Measurements from ENCODE around the gene SUCLG1. TPM values are rescaled to one million over a fixed set of nuclear protein-coding genes. Genes with fewer than 3 reads are reported as not detected.
"Not testable (repeated sequence)": the region's sequence is repeated elsewhere in the genome, so short reads cannot be mapped to it uniquely, and the experiment has no call there.

SUCLG1 gene
- total and polyA plus RNA-seq, 3 experiments from 2014 or later: 66.8 to 86.0 (median 72.7) TPM

DNA sequence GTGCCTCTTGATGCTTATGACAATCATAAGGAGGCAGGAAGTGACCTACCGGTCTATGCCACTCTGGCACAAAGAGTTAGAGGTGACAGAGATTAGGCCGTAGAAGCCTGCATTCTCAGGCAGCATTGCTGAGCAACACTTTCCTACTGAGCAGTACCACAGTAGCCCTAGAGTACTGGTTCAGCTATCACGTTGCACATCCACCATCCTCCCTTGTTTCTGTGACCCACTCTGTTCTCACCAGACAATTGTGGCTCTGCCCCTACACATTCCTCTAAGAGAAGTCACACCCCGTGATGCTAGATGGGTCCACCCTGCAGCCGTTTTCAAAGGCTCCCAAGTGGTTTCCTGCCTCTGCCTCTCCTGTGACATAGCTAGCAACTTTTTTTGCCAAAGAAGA, 22.6 kb upstream of the SUCLG1 start:
- Histone ChIP-seq H3K4me1 (ENCODE audit: insufficient read depth, low read length) (peaks cover 14% of the 10 kb centered on the region), H3K36me3 (ENCODE audit: insufficient read depth, low read length) (no peaks in the 10 kb centered on the region), H3K27ac (ENCODE audit: low read depth, low read length) (no peak overlapping the region), H3K9me3 (ENCODE audit: low read length) (no peaks in the 10 kb centered on the region), H3K4me3 (ENCODE audit: low read length) (no peak overlapping the region), H3K27me3 (ENCODE audit: insufficient read depth, low read length, poor library complexity, severe bottlenecking) (no peaks in the 10 kb centered on the region)
- Mint-ChIP-seq H3K4me3 (peak overlapping the region in 4 of 7 donors; percentile 6 to 72 (median 24)), H3K36me3 (peaks cover 2 to 11% (median 4%) of the 10 kb centered on the region in 3 donors), H3K27me3 (peaks cover 3 to 5% of the 10 kb centered on the region in 2 donors), H3K9me3 (peaks cover 6 to 13% (median 7%) of the 10 kb centered on the region in 5 donors), H3K4me1 (peaks cover 14 to 18% (median 16%) of the 10 kb centered on the region in 3 donors), H3K27ac (peak overlapping the region; percentile 17 to 92 (median 76))
- DNase-seq: peak in 2 of 5 donors; percentile 9 to 21
- POLR2A ChIA-PET: no interaction called here
- CTCF ChIA-PET: interaction anchor here (1.7 to 3.1 kb wide), 2 partner anchors 13 to 444 kb away, joined by 3 to 12 read pairs; no protein-coding TSS in a partner anchor

DNA sequence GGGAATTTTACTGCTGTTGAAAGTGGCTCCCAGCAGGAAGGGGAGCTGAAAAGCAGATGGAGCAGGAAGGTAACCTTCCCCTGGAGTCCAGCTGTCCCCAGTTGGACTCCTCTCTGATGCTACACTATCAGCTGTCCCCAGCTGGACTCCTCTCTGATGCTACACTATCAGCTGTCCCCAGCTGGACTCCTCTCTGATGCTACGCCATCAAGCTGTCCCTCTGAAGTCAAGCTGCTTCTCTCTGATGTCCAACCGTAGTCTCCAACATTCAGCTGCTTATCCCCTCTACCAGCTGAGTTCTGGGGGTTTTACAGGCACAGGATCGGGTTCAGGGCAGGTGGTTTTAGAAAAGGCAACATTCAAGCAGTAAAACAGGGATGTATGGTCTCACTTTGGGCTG, 19.8 kb upstream of the SUCLG1 start:
- Mint-ChIP-seq H3K27ac (peak overlapping the region in 1 of 8 donors; percentile 25), H3K4me1 (peaks cover 14 to 18% (median 16%) of the 10 kb centered on the region in 3 donors), H3K36me3 (peaks cover 2 to 18% (median 4%) of the 10 kb centered on the region in 3 donors), H3K4me3 (no peak overlapping the region), H3K27me3 (peaks cover 1 to 23% of the 10 kb centered on the region in 2 donors), H3K9me3 (peaks cover 8 to 20% (median 14%) of the 10 kb centered on the region in 5 donors)
- Histone ChIP-seq H3K27ac (ENCODE audit: low read depth, low read length) (no peak overlapping the region), H3K36me3 (ENCODE audit: insufficient read depth, low read length) (no peaks in the 10 kb centered on the region), H3K27me3 (ENCODE audit: insufficient read depth, low read length, poor library complexity, severe bottlenecking) (no peaks in the 10 kb centered on the region), H3K9me3 (ENCODE audit: low read length) (no peaks in the 10 kb centered on the region), H3K4me1 (ENCODE audit: insufficient read depth, low read length) (peaks cover 14% of the 10 kb centered on the region), H3K4me3 (ENCODE audit: low read length) (no peak overlapping the region)
- ChIA-PET CTCF (no interaction called here), POLR2A (no interaction called here)
- no peak for DNase-seq

DNA sequence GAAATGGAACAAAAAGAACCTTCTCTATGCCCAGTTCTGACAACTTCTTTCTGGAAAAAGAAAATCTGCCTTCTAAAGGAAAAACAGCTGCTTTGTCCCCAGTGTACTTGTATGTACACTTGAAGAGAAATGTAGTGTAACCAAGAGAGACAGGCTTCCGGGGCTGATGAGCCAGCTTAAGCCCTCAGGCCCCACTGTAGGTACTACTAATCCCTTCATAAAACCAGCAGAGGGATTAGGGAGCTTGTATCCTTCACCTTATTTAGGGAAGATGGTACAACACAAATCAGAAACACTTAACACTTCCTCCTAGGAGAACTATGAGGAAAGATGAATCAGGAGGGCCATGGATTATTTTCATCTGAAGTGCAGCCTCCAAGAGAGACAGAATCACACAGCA, 18.8 kb upstream of the SUCLG1 start:
- no peaks in the 10 kb centered on the region for H3K9me3 ChIP-seq (ENCODE audit: low read length)
- no peak for DNase-seq
- Mint-ChIP-seq H3K4me3 (no peak overlapping the region), H3K36me3 (peaks cover 2 to 18% (median 4%) of the 10 kb centered on the region in 3 donors), H3K27me3 (peaks cover 1 to 25% of the 10 kb centered on the region in 2 donors), H3K4me1 (peaks cover 14 to 18% (median 16%) of the 10 kb centered on the region in 3 donors), H3K9me3 (peaks cover 8 to 20% (median 14%) of the 10 kb centered on the region in 5 donors), H3K27ac (no peak overlapping the region)
- no peak overlapping the region for H3K4me3 ChIP-seq (ENCODE audit: low read length)
- H3K27me3 ChIP-seq (ENCODE audit: insufficient read depth, low read length, poor library complexity, severe bottlenecking): no peaks in the 10 kb centered on the region
- H3K4me1 ChIP-seq (ENCODE audit: insufficient read depth, low read length): peaks cover 14% of the 10 kb centered on the region
- no peaks in the 10 kb centered on the region for H3K36me3 ChIP-seq (ENCODE audit: insufficient read depth, low read length)
- POLR2A ChIA-PET: no interaction called here
- no peak overlapping the region for H3K27ac ChIP-seq (ENCODE audit: low read depth, low read length)
- CTCF ChIA-PET: no interaction called here

DNA sequence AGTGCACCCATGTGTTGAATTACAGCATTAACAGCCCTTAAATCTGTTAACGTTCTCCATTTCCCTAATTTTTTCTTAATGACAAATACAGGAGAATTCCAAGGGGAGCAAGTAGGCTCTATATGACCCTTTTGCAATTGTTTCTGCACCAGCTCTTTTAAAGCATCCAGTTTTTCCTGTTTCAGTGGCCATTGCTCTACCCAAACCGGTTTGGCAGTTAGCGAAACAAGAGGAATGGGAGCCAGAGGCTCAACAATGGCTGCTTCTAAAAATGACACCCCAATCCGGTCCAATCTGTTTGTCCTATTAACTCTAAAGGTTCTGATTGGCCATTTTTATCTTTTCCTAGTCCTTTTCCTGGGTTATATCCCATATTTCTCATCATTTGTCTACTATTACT, 15.1 kb upstream of the SUCLG1 start:
- Mint-ChIP-seq H3K27me3 (peaks cover 5 to 25% of the 10 kb centered on the region in 2 donors), H3K27ac (no peak overlapping the region), H3K4me1 (no peaks in the 10 kb centered on the region), H3K36me3 (peaks cover 4 to 27% (median 4%) of the 10 kb centered on the region in 3 donors), H3K9me3 (peaks cover 8 to 20% (median 14%) of the 10 kb centered on the region in 5 donors), H3K4me3 (no peak overlapping the region)
- H3K27ac ChIP-seq (ENCODE audit: low read depth, low read length): no peak overlapping the region
- ChIA-PET POLR2A (no interaction called here), CTCF (no interaction called here)
- no peak overlapping the region for H3K4me3 ChIP-seq (ENCODE audit: low read length)
- H3K36me3 ChIP-seq (ENCODE audit: insufficient read depth, low read length): no peaks in the 10 kb centered on the region
- DNase-seq: no peak
- no peaks in the 10 kb centered on the region for H3K27me3 ChIP-seq (ENCODE audit: insufficient read depth, low read length, poor library complexity, severe bottlenecking)
- no peaks in the 10 kb centered on the region for H3K4me1 ChIP-seq (ENCODE audit: insufficient read depth, low read length)
- H3K9me3 ChIP-seq (ENCODE audit: low read length): no peaks in the 10 kb centered on the region

DNA sequence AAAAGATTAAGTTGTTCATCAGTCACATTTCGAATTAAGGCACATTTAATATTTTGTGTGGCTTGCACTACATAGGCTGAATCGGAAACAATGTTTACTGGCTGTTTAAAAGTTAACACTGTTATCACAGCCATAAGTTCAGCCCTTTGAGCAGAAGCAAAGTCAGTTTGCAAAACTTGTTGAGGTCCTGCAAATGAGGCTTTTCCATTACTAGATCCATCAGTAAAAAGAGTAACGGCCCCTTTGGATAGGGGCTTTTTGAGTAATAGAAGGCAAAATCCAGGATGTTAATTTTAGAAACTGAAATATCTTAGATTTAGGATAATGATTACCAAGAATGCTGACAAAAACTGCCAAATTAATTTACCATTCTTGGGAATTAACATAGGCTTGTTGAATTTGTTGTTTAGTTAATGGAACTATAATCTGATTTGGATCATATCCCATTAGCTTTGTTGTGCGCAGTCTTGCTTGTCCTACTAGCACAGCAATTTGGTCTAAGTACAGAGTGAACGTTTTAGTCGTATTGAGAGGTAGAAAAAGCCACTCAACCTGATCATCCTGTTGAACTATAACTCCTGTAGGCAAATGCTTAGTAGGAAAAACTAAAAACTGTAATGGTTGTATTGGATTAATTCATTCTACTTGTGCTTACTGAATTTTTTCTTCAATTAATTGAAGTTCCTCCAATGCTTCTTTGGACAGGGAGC, 13.9 kb upstream of the SUCLG1 start:
- no peaks in the 10 kb centered on the region for H3K9me3 ChIP-seq (ENCODE audit: low read length)
- H3K4me1 ChIP-seq (ENCODE audit: insufficient read depth, low read length): no peaks in the 10 kb centered on the region
- H3K9me3 Mint-ChIP-seq: peaks cover 8 to 19% (median 14%) of the 10 kb centered on the region in 5 donors
- no peak overlapping the region for H3K27ac Mint-ChIP-seq
- no peak overlapping the region for H3K4me3 ChIP-seq (ENCODE audit: low read length)
- H3K27me3 Mint-ChIP-seq: peaks cover 5 to 25% of the 10 kb centered on the region in 2 donors
- H3K27me3 ChIP-seq (ENCODE audit: insufficient read depth, low read length, poor library complexity, severe bottlenecking): no peaks in the 10 kb centered on the region
- peaks cover 4 to 27% (median 4%) of the 10 kb centered on the region in 3 donors for H3K36me3 Mint-ChIP-seq
- POLR2A ChIA-PET: no interaction called here
- no peak overlapping the region for H3K27ac ChIP-seq (ENCODE audit: low read depth, low read length)
- H3K4me1 Mint-ChIP-seq: no peaks in the 10 kb centered on the region
- H3K4me3 Mint-ChIP-seq: no peak overlapping the region
- H3K36me3 ChIP-seq (ENCODE audit: insufficient read depth, low read length): no peaks in the 10 kb centered on the region
- CTCF ChIA-PET: no interaction called here
- DNase-seq: no peak

DNA sequence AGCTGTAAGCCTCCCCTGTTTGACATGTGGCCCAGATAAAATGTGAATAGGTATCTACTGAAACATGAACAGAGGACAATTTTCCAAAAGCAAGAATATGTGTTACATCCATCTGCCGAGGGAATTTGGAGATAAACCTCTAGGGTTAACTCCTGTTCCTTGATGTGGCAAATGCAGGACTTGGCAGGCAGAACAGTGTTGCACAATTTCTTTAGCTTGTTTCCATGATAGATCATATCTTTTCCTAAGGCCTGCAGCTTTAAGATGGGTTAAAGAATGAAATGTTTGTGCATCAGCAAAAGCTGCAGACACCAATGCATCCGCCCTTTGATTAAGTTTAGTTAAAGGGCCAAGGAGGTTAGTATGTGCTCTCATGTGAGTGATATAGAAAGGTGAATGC, 13.3 kb upstream of the SUCLG1 start:
- CTCF ChIA-PET; H3K4me3 Mint-ChIP-seq; H3K4me1 ChIP-seq (ENCODE audit: insufficient read depth, low read length); H3K36me3 ChIP-seq (ENCODE audit: insufficient read depth, low read length); H3K27ac Mint-ChIP-seq; H3K9me3 ChIP-seq (ENCODE audit: low read length); DNase-seq; H3K4me3 ChIP-seq (ENCODE audit: low read length); H3K4me1 Mint-ChIP-seq; H3K27me3 ChIP-seq (ENCODE audit: insufficient read depth, low read length, poor library complexity, severe bottlenecking); H3K27ac ChIP-seq (ENCODE audit: low read depth, low read length); POLR2A ChIA-PET: not testable (repeated sequence)
- Mint-ChIP-seq H3K36me3 (peaks cover under 1 to 21% (median 4%) of the 10 kb centered on the region in 3 donors), H3K9me3 (peaks cover 4 to 14% (median 13%) of the 10 kb centered on the region in 5 donors), H3K27me3 (peaks cover 5 to 20% of the 10 kb centered on the region in 2 donors)

DNA sequence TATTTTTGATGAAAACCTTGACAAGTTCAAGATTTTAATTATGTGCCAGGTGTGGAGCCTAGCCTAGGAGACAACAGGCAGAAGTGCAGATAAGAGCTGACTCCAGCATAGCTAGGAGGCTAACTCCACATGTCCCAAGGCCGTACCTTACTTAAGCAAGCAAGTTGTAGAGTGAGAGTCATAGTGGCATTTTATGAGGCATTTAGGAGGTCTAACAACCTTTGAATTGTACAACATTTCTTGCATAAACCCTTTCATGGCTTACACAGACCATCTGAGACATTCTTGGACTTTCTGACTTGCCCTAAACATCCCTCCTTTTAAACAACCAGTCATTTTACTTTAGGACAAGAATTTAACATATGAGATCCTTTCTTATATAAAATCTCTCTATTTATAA, 8.3 kb upstream of the SUCLG1 start:
- Histone ChIP-seq H3K36me3 (ENCODE audit: insufficient read depth, low read length) (no peaks in the 10 kb centered on the region), H3K4me3 (ENCODE audit: low read length) (no peak overlapping the region), H3K4me1 (ENCODE audit: insufficient read depth, low read length) (no peaks in the 10 kb centered on the region), H3K27ac (ENCODE audit: low read depth, low read length) (no peak overlapping the region), H3K9me3 (ENCODE audit: low read length) (no peaks in the 10 kb centered on the region), H3K27me3 (ENCODE audit: insufficient read depth, low read length, poor library complexity, severe bottlenecking) (no peaks in the 10 kb centered on the region)
- Mint-ChIP-seq H3K27ac (no peak overlapping the region), H3K36me3 (peaks cover 0 to 10% (median 2%) of the 10 kb centered on the region in 3 donors), H3K9me3 (peaks cover 0 to 5% (median 0%) of the 10 kb centered on the region in 5 donors), H3K4me1 (no peaks in the 10 kb centered on the region), H3K4me3 (no peak overlapping the region), H3K27me3 (peaks cover 0 to 4% of the 10 kb centered on the region in 2 donors)
- ChIA-PET POLR2A (no interaction called here), CTCF (no interaction called here)
- DNase-seq: no peak

DNA sequence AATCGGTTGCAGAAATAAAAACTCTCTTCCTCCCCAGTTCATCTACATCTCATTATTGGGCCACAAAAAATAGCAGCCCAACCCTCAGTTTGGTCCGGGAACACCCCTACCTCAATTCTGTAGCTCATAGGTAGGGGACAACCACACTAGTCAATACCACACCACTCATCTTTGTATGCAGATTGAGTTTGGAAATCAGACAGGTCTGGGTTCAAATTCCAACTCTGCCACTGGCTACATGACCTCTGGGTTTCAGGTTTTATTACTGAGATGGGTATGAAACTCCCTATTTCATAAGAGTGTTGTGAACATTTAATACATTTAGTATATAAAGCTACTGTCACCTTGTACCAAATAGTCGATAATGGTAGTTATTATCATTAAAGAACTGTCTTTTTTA, 2.2 kb upstream of the SUCLG1 start:
- Histone ChIP-seq H3K27me3 (ENCODE audit: insufficient read depth, low read length, poor library complexity, severe bottlenecking) (no peaks in the 10 kb centered on the region), H3K4me3 (ENCODE audit: low read length) (no peak overlapping the region), H3K27ac (ENCODE audit: low read depth, low read length) (no peak overlapping the region), H3K4me1 (ENCODE audit: insufficient read depth, low read length) (peaks cover 24% of the 10 kb centered on the region), H3K36me3 (ENCODE audit: insufficient read depth, low read length) (no peaks in the 10 kb centered on the region), H3K9me3 (ENCODE audit: low read length) (no peaks in the 10 kb centered on the region)
- Mint-ChIP-seq H3K27ac (peak overlapping the region in 1 of 8 donors; percentile 14), H3K9me3 (no peaks in the 10 kb centered on the region), H3K4me3 (peak overlapping the region in 4 of 7 donors; percentile 14 to 81 (median 40)), H3K4me1 (peaks cover 34 to 39% (median 37%) of the 10 kb centered on the region in 3 donors), H3K36me3 (peaks cover 0 to 9% (median 0%) of the 10 kb centered on the region in 3 donors), H3K27me3 (no peaks in the 10 kb centered on the region)
- CTCF ChIA-PET: interaction anchor here (0.9 kb wide), 1 partner anchor 31 kb away, joined by 3 read pairs; no protein-coding TSS in a partner anchor
- no peak for DNase-seq
- POLR2A ChIA-PET: no interaction called here

All from CD8-positive, alpha-beta memory T cell (primary cell).